Fibroblast of villous mesenchyme (primary cell): ENCODE measurements around the gene NXPH4. TPM values are rescaled to one million over a fixed set of nuclear protein-coding genes. Genes with fewer than 3 reads are reported as not detected.

Experiments used
- DNase-seq: peaks from one replicate; pipeline ENCODE4 v3.0.0-alpha.2; 2010; ENCODE audit warnings: low read depth
- H3K4me3 ChIP-seq: 2 replicates; pipeline ENCODE4 v1.5.1; 2011; ENCODE audit warnings: low read depth, mild to moderate bottlenecking, low read length
- CTCF ChIP-seq: IDR thresholded peaks from 2 replicates; pipeline ENCODE4 v1.5.1; 2012; ENCODE audit warnings: low read depth, mild to moderate bottlenecking, low read length; ENCODE audit not compliant: insufficient read depth
- total RNA-seq: library from RNA; depleted of rRNA; stranded (reverse); fragments of >200 nt; gene quantifications from 2 replicates; pipeline ENCODE4 v1.2.3, GENCODE V29; 2012

Gene NXPH4
- total RNA-seq, 1 donor: 1.3 TPM

- TF ChIP-seq CTCF: peak; percentile 87
- peak; percentile 62 for DNase-seq
Observed at GRCh38 chr12:57182918-57183575, 33.5 kb upstream of the NXPH4 start.

GRCh38 chr12:57183939-57184725 lies 32.5 kb upstream of the NXPH4 start:
- no peak overlapping the region for H3K4me3 ChIP-seq
- no peak for DNase-seq
- TF ChIP-seq CTCF: no peak

More at GRCh38 chr12:57182918-57183575, 33.5 kb upstream of the NXPH4 start:
- no peak overlapping the region for H3K4me3 ChIP-seq

- no peak overlapping the region for H3K4me3 ChIP-seq
- TF ChIP-seq CTCF: no peak
- no peak for DNase-seq
Observed at GRCh38 chr12:57185403-57185802, 31.2 kb upstream of the NXPH4 start.

GRCh38 chr12:57185906-57186508 lies 30.6 kb upstream of the NXPH4 start:
- H3K4me3 ChIP-seq: no peak overlapping the region
- no peak for TF ChIP-seq CTCF
- DNase-seq: no peak

- no peak for DNase-seq
- no peak for TF ChIP-seq CTCF
- H3K4me3 ChIP-seq: no peak overlapping the region
Observed at GRCh38 chr12:57187222-57188089, 29.1 kb upstream of the NXPH4 start.

GRCh38 chr12:57188090-57188425 lies 28.5 kb upstream of the NXPH4 start:
- no peak for DNase-seq
- TF ChIP-seq CTCF: no peak
- no peak overlapping the region for H3K4me3 ChIP-seq
